Measurements from ENCODE around the gene HEBP1.
A peak's percentile ranks its signal among the peaks of the same experiment; 100 is the strongest.

HEBP1 gene

DNA sequence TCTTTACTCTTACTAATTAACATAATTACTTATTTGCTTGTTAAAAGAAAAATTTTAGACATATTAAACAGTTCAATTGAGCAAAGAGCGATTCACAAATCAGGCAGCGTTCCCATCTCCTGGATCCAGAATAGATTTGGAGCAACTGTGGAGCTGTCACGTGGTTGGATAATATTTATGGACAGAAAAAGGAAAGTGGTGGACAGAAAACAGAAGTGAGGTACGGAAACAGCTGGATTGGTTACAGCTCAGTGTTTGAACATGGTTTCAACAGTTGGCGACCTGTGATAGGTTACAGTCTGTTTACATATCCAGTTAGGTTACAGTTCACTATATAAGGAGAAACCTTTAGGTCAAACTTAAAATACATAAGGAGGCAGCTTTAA is 24.5 kb upstream of the HEBP1 start:
- Histone ChIP-seq H3K27me3 (ENCODE audit: insufficient read depth, low read length) (no peaks in the 10 kb centered on the region), H2AFZ (ENCODE audit: low read length, unreplicated experiment) (no peak overlapping the region), H3K36me3 (ENCODE audit: insufficient read depth, low read length) (no peaks in the 10 kb centered on the region), H3K79me2 (ENCODE audit: control insufficient read depth, insufficient read depth, low read length, unreplicated experiment) (no peaks in the 10 kb centered on the region), H3K4me3 (ENCODE audit: low read depth, low read length) (no peak overlapping the region), H3K4me1 (ENCODE audit: control insufficient read depth, insufficient read depth, low read length, unreplicated experiment) (no peaks in the 10 kb centered on the region), H3K27ac (ENCODE audit: low read depth, low read length) (no peak overlapping the region)

GRCh38 chr12:13023811-13024530 is 23.9 kb upstream of the HEBP1 start:
- Histone ChIP-seq H3K36me3 (ENCODE audit: insufficient read depth, low read length) (no peaks in the 10 kb centered on the region), H2AFZ (ENCODE audit: low read length, unreplicated experiment) (no peak overlapping the region), H3K4me1 (ENCODE audit: control insufficient read depth, insufficient read depth, low read length, unreplicated experiment) (no peaks in the 10 kb centered on the region), H3K27me3 (ENCODE audit: insufficient read depth, low read length) (no peaks in the 10 kb centered on the region), H3K4me3 (ENCODE audit: low read depth, low read length) (no peak overlapping the region), H3K27ac (ENCODE audit: low read depth, low read length) (no peak overlapping the region), H3K79me2 (ENCODE audit: control insufficient read depth, insufficient read depth, low read length, unreplicated experiment) (no peaks in the 10 kb centered on the region)

- Histone ChIP-seq H3K79me2 (ENCODE audit: control insufficient read depth, insufficient read depth, low read length, unreplicated experiment) (no peaks in the 10 kb centered on the region), H3K27ac (ENCODE audit: low read depth, low read length) (no peak overlapping the region), H3K36me3 (ENCODE audit: insufficient read depth, low read length) (no peaks in the 10 kb centered on the region), H3K27me3 (ENCODE audit: insufficient read depth, low read length) (no peaks in the 10 kb centered on the region), H3K4me1 (ENCODE audit: control insufficient read depth, insufficient read depth, low read length, unreplicated experiment) (no peaks in the 10 kb centered on the region), H2AFZ (ENCODE audit: low read length, unreplicated experiment) (no peak overlapping the region), H3K4me3 (ENCODE audit: low read depth, low read length) (no peak overlapping the region)
Observed at GRCh38 chr12:13022851-13023271, 22.8 kb upstream of the HEBP1 start.

DNA sequence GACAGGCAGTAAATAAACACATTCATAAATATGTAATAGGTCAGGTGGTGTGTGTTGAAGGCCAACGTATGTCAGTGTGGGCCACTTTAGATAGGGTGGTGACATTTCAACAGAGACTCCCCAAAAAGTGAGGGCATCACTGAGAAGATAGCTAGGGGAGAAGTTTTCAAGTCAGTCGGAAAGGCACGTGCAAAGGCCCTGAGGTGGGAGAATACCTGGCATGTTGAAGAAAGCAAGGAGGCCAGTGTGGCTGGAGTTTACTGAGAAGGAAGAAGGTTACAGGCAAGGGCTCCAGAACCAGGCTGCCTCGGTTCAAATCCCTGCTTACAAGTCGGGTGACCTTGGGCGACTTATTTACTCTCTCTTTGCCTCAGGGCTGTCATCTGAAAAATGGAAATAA is 11.0 kb upstream of the HEBP1 start:
- Histone ChIP-seq H3K27ac (ENCODE audit: low read depth, low read length) (no peak overlapping the region), H3K36me3 (ENCODE audit: insufficient read depth, low read length) (no peaks in the 10 kb centered on the region), H3K79me2 (ENCODE audit: control insufficient read depth, insufficient read depth, low read length, unreplicated experiment) (no peaks in the 10 kb centered on the region), H3K27me3 (ENCODE audit: insufficient read depth, low read length) (no peaks in the 10 kb centered on the region), H3K4me1 (ENCODE audit: control insufficient read depth, insufficient read depth, low read length, unreplicated experiment) (no peaks in the 10 kb centered on the region), H2AFZ (ENCODE audit: low read length, unreplicated experiment) (no peak overlapping the region), H3K4me3 (ENCODE audit: low read depth, low read length) (no peak overlapping the region)

- no peaks in the 10 kb centered on the region for H3K4me1 ChIP-seq (ENCODE audit: control insufficient read depth, insufficient read depth, low read length, unreplicated experiment)
- H3K79me2 ChIP-seq (ENCODE audit: control insufficient read depth, insufficient read depth, low read length, unreplicated experiment) = no peaks in the 10 kb centered on the region
- H3K27ac ChIP-seq (ENCODE audit: low read depth, low read length) = no peak overlapping the region
- H3K36me3 ChIP-seq (ENCODE audit: insufficient read depth, low read length) = no peaks in the 10 kb centered on the region
- no peaks in the 10 kb centered on the region for H3K27me3 ChIP-seq (ENCODE audit: insufficient read depth, low read length)
- H2AFZ ChIP-seq (ENCODE audit: low read length, unreplicated experiment) = no peak overlapping the region
- no peak overlapping the region for H3K4me3 ChIP-seq (ENCODE audit: low read depth, low read length)
Observed at GRCh38 chr12:13008741-13009380, 8.8 kb upstream of the HEBP1 start.

DNA sequence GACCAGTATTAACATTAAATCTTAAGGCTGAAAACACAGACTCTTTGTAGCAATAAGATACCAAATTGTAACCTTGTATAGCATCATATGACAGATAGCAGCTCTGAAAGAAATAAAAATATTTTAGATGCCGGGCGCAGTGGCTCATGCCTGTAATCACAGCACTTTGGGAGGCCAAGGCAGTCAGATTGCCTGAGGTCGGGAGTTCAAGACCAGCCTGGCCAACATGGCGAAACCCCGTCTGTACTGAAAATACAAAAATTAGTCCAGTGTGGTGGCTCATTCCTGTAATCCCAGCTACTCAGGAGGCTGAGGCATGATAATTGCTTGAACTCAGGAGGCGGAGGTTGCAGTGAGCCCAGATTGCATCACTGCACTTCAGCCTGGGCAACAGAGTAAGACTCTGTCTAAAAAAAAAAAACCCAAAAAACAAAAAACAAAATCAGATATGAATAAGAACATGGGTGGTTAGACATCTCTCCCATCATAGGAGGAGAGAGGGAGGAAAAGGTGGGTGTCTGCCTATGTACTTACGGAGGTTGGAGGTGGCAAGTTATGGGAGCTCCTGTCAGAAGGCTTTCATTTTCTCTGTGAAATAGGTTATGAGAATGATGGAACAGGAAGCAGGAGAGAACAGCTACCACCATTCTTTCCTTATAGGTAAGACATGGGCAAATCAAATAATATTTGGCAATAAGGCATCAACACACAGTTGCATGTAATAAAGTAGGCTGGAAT is 7.6 kb upstream of the HEBP1 start:
- Histone ChIP-seq H3K4me3 (ENCODE audit: low read depth, low read length) (no peak overlapping the region), H3K27ac (ENCODE audit: low read depth, low read length) (no peak overlapping the region), H3K27me3 (ENCODE audit: insufficient read depth, low read length) (no peaks in the 10 kb centered on the region), H2AFZ (ENCODE audit: low read length, unreplicated experiment) (no peak overlapping the region), H3K79me2 (ENCODE audit: control insufficient read depth, insufficient read depth, low read length, unreplicated experiment) (no peaks in the 10 kb centered on the region), H3K36me3 (ENCODE audit: insufficient read depth, low read length) (no peaks in the 10 kb centered on the region), H3K4me1 (ENCODE audit: control insufficient read depth, insufficient read depth, low read length, unreplicated experiment) (peaks cover 3% of the 10 kb centered on the region)

DNA sequence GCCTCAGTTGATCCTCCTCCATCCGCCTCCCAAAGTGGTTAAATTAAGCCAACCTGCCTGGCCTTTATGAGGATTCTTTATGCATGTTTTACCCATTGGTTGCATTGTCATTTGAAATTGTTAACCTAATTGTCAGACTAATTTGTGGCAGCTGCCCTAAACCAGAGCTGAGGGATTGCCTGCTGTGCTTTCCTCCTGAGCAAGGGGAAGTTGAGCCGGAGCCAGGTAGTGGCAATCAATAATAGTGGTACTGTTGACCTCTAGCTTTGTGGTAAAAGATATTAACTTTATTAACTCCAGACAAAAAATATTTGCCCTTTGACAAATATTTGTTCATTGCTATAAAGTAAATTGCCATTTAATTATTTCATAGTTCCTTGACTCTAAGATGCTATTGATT is 5.6 kb upstream of the HEBP1 start:
- Histone ChIP-seq H3K36me3 (ENCODE audit: insufficient read depth, low read length) (no peaks in the 10 kb centered on the region), H3K27me3 (ENCODE audit: insufficient read depth, low read length) (no peaks in the 10 kb centered on the region), H3K4me1 (ENCODE audit: control insufficient read depth, insufficient read depth, low read length, unreplicated experiment) (peaks cover 12% of the 10 kb centered on the region), H3K79me2 (ENCODE audit: control insufficient read depth, insufficient read depth, low read length, unreplicated experiment) (peaks cover 8% of the 10 kb centered on the region), H3K27ac (ENCODE audit: low read depth, low read length) (no peak overlapping the region), H3K4me3 (ENCODE audit: low read depth, low read length) (no peak overlapping the region), H2AFZ (ENCODE audit: low read length, unreplicated experiment) (no peak overlapping the region)

- H3K36me3 ChIP-seq (ENCODE audit: insufficient read depth, low read length) = no peaks in the 10 kb centered on the region
- H3K79me2 ChIP-seq (ENCODE audit: control insufficient read depth, insufficient read depth, low read length, unreplicated experiment) = peaks cover 8% of the 10 kb centered on the region
- H3K27me3 ChIP-seq (ENCODE audit: insufficient read depth, low read length) = no peaks in the 10 kb centered on the region
- no peak overlapping the region for H2AFZ ChIP-seq (ENCODE audit: low read length, unreplicated experiment)
- no peak overlapping the region for H3K4me3 ChIP-seq (ENCODE audit: low read depth, low read length)
- no peak overlapping the region for H3K27ac ChIP-seq (ENCODE audit: low read depth, low read length)
- peaks cover 12% of the 10 kb centered on the region for H3K4me1 ChIP-seq (ENCODE audit: control insufficient read depth, insufficient read depth, low read length, unreplicated experiment)
Observed at GRCh38 chr12:13004986-13005385, 4.9 kb upstream of the HEBP1 start.

GRCh38 chr12:13004361-13004760 is 4.3 kb upstream of the HEBP1 start:
- Histone ChIP-seq H2AFZ (ENCODE audit: low read length, unreplicated experiment) (no peak overlapping the region), H3K36me3 (ENCODE audit: insufficient read depth, low read length) (no peaks in the 10 kb centered on the region), H3K27me3 (ENCODE audit: insufficient read depth, low read length) (no peaks in the 10 kb centered on the region), H3K4me1 (ENCODE audit: control insufficient read depth, insufficient read depth, low read length, unreplicated experiment) (peaks cover 12% of the 10 kb centered on the region), H3K79me2 (ENCODE audit: control insufficient read depth, insufficient read depth, low read length, unreplicated experiment) (peaks cover 14% of the 10 kb centered on the region), H3K27ac (ENCODE audit: low read depth, low read length) (no peak overlapping the region), H3K4me3 (ENCODE audit: low read depth, low read length) (no peak overlapping the region)

DNA sequence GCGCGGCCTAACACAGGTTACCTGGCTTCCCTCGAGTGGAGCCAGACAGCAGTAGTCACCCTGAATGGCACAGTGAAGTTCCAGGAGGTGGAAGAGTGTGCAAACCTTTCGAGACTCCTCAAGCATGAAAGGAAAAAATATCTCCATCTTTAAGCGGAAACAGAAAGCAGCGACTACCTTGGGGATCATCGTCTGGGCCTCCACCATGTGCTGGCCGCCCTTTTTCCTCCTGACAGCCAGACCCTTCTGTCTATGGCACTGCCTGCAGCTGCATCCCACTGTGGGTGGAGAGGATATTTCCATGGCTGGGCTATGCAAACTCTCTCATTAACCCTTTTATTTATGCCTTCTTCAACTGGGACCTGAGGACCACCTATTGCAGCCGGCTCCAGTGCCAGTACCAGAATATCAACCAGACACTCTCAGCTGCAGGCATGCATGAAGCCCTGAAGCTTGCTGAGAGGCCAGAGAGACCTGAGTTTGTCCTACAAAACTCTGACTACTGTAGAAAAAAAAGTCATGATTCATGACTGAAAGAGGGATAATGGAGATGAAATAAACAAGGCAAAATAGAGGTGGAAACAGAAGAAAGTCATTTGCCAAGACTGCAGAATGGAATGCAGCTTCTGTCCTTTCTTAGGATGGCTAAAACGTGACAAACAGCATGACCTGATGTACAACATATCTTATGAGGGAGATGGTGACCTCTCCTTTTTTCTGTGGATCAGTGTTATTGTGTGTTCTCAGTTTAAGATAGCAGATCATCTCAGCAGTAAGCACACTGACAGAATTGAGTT is 2.4 kb upstream of the HEBP1 start:
- Histone ChIP-seq H3K36me3 (ENCODE audit: insufficient read depth, low read length) (no peaks in the 10 kb centered on the region), H3K4me1 (ENCODE audit: control insufficient read depth, insufficient read depth, low read length, unreplicated experiment) (peaks cover 25% of the 10 kb centered on the region), H3K27ac (ENCODE audit: low read depth, low read length) (no peak overlapping the region), H2AFZ (ENCODE audit: low read length, unreplicated experiment) (no peak overlapping the region), H3K27me3 (ENCODE audit: insufficient read depth, low read length) (no peaks in the 10 kb centered on the region), H3K4me3 (ENCODE audit: low read depth, low read length) (peak overlapping the region; percentile 99), H3K79me2 (ENCODE audit: control insufficient read depth, insufficient read depth, low read length, unreplicated experiment) (peaks cover 33% of the 10 kb centered on the region)

Data from ACC112 (cell line).